ENCODE results near the gene CNTNAP2. TPM values are rescaled to one million over a fixed set of nuclear protein-coding genes. Genes with fewer than 3 reads are reported as not detected.

Gene CNTNAP2
- total RNA-seq, 2 donors from 2014 or later: 4.4 to 8.5 TPM

- no peaks in the 10 kb centered on the region for H3K4me1 ChIP-seq
- no peaks in the 10 kb centered on the region for H3K27me3 ChIP-seq
- H3K4me3 ChIP-seq: no peak overlapping the region
- no peak for TF ChIP-seq CTCF (IDR thresholded peaks at IDR 0.05)
- no peaks in the 10 kb centered on the region for H3K9me3 ChIP-seq
- H3K27ac ChIP-seq: no peak overlapping the region
- H3K9ac ChIP-seq (ENCODE audit: low read depth in 2 of 2, low read length in 2 of 2): no peak overlapping the region
- no peaks in the 10 kb centered on the region for H3K36me3 ChIP-seq
- no peak for DNase-seq
- intact Hi-C loops (cut with DNase I): no loop called here
Observed at GRCh38 chr7:146722986-146723385, 606.4 kb downstream of the CNTNAP2 start.

- Histone ChIP-seq H3K27ac (no peak overlapping the region), H3K9me3 (no peaks in the 10 kb centered on the region), H3K4me3 (no peak overlapping the region), H3K36me3 (no peaks in the 10 kb centered on the region), H3K27me3 (no peaks in the 10 kb centered on the region), H3K9ac (ENCODE audit: low read depth in 2 of 2, low read length in 2 of 2) (no peak overlapping the region), H3K4me1 (no peaks in the 10 kb centered on the region)
- DNase-seq: no peak
- intact Hi-C loops (cut with DNase I): no loop called here
- TF ChIP-seq CTCF (IDR thresholded peaks at IDR 0.05): no peak
Observed at GRCh38 chr7:146725520-146725919, 608.9 kb downstream of the CNTNAP2 start.

GRCh38 chr7:146728141-146728540 lies 611.5 kb downstream of the CNTNAP2 start:
- Histone ChIP-seq H3K4me3 (no peak overlapping the region), H3K27me3 (no peaks in the 10 kb centered on the region), H3K9me3 (no peaks in the 10 kb centered on the region), H3K36me3 (no peaks in the 10 kb centered on the region), H3K4me1 (no peaks in the 10 kb centered on the region), H3K27ac (no peak overlapping the region), H3K9ac (ENCODE audit: low read depth in 2 of 2, low read length in 2 of 2) (no peak overlapping the region)
- DNase-seq: no peak
- intact Hi-C loops (cut with DNase I): no loop called here
- no peak for TF ChIP-seq CTCF (IDR thresholded peaks at IDR 0.05)

GRCh38 chr7:146728611-146729010 lies 612.0 kb downstream of the CNTNAP2 start:
- no peak for TF ChIP-seq CTCF (IDR thresholded peaks at IDR 0.05)
- no peak overlapping the region for H3K9ac ChIP-seq (ENCODE audit: low read depth in 2 of 2, low read length in 2 of 2)
- no peak overlapping the region for H3K27ac ChIP-seq
- DNase-seq: no peak
- no peaks in the 10 kb centered on the region for H3K9me3 ChIP-seq
- H3K4me1 ChIP-seq: no peaks in the 10 kb centered on the region
- H3K27me3 ChIP-seq: no peaks in the 10 kb centered on the region
- H3K36me3 ChIP-seq: no peaks in the 10 kb centered on the region
- intact Hi-C loops (cut with DNase I): no loop called here
- no peak overlapping the region for H3K4me3 ChIP-seq

GRCh38 chr7:146731185-146731584 lies 614.6 kb downstream of the CNTNAP2 start:
- H3K36me3 ChIP-seq: no peaks in the 10 kb centered on the region
- H3K27ac ChIP-seq: no peak overlapping the region
- no peak for DNase-seq
- no peaks in the 10 kb centered on the region for H3K9me3 ChIP-seq
- intact Hi-C loops (cut with DNase I): no loop called here
- no peaks in the 10 kb centered on the region for H3K4me1 ChIP-seq
- TF ChIP-seq CTCF (IDR thresholded peaks at IDR 0.05): no peak
- no peak overlapping the region for H3K4me3 ChIP-seq
- H3K9ac ChIP-seq (ENCODE audit: low read depth in 2 of 2, low read length in 2 of 2): no peak overlapping the region
- H3K27me3 ChIP-seq: no peaks in the 10 kb centered on the region

- no peaks in the 10 kb centered on the region for H3K36me3 ChIP-seq
- DNase-seq: no peak
- H3K9me3 ChIP-seq: no peaks in the 10 kb centered on the region
- H3K27ac ChIP-seq: no peak overlapping the region
- no peaks in the 10 kb centered on the region for H3K27me3 ChIP-seq
- H3K4me3 ChIP-seq: no peak overlapping the region
- no peak overlapping the region for H3K9ac ChIP-seq (ENCODE audit: low read depth in 2 of 2, low read length in 2 of 2)
- no peak for TF ChIP-seq CTCF (IDR thresholded peaks at IDR 0.05)
- intact Hi-C loops (cut with DNase I): no loop called here
- no peaks in the 10 kb centered on the region for H3K4me1 ChIP-seq
Observed at GRCh38 chr7:146735992-146736391, 619.4 kb downstream of the CNTNAP2 start.
